AG08395 (cell line): ENCODE measurements around the gene AKT3.
A peak's percentile ranks its signal among the peaks of the same experiment; 100 is the strongest.

ENCODE experiments used
- DNase-seq: peaks from one replicate; pipeline ENCODE4 v3.0.0; 2012; ENCODE audit warnings: mixed read lengths, low spot score

Gene AKT3

DNA sequence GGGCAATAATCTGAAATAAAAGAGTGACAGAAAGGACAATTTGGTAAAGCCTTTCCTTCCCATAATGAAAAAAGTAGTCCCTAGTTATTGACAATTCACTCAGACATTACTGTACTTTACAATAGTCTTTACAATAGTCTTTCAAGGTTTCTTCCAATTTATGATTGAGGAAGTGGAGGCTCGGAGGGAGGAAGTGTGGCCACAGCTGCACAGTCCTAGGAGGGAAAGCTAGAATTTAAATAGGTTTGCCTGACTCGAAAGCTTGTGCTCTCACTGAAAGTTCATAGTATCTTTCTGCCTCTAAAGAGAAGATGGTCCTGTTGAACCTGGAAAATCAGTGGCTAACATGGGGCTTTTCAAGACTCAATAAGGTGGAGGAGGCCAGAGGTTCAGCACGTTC is 391.0 kb downstream of the AKT3 start:
- no peak for DNase-seq

GRCh38 chr1:243457363-243457982 is 392.6 kb downstream of the AKT3 start:
- no peak for DNase-seq

- DNase-seq, result no peak
Observed at GRCh38 chr1:243455760-243456651, 394.0 kb downstream of the AKT3 start.

DNA sequence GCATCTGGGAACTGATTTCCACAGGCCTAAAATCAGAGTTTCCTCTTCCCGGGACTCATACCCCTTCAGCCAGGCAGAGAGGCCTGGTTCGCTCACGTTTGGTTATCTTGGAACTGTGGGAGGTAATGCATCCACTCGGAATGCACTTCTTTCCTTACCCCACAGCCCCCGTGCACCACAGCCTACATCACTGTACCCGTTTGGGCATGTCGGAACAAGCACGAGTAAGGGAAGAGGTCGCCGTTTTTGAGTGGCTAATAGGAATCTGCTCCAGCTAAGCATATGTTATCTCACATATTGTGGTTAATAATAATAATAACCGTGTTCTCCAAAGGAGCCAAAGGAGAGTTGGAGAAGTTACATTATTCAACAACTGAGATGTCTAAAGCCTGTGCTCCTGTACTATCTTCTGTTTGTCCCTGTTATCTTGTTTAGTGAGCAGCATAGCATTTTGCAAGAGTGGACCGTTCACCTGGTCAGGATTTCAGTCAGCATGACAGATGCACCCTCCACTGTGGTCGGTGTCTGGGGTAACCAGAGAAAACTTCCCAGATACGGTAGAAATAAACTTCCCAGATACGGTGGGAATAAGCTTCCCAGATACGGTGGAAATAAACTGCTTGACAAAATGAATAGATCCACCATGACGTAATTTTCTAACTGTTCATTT is 395.6 kb downstream of the AKT3 start:
- no peak for DNase-seq

- no peak for DNase-seq
Observed at GRCh38 chr1:243452092-243452491, 398.0 kb downstream of the AKT3 start.

- DNase-seq, result no peak
Observed at GRCh38 chr1:243449373-243449772, 400.7 kb downstream of the AKT3 start.

DNA sequence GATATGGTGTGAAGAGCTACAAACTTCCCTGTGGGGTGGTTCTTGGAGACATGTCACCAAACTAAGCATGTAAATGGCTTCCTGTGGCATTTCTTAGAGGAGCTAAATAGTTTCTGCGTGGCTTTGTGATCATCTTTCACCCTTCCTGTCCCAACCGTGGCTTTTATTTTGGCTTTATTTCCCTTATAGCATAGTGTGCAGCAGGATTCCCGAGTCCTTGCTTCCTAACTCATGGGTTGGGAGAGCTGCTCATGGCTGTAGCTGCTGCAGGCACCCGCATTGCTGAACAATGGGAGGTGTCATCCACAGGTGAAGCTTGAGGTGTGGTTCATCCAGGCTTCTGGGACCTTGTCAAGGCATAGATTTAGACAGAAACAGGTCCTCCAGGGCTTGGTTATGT is 402.2 kb downstream of the AKT3 start:
- DNase-seq, result peak; percentile 37

DNA sequence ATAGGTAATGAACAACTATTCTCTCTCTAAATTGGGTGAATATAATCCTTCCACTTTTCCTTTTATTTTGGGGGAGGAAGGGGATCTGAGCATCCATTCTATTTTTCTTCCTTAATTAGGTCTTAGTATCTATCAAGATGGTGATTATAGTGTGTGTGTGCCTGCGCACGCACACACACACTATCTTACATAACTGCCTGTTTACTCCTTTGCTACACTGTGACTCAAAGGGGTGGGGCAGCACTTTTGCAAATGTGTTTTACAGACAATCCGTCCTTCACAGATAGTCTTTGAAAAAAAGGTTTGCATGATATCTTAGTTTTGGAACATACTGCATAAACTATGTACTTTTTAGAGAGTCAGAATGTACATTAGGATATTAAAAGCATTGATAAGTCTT is 402.7 kb downstream of the AKT3 start:
- DNase-seq, result peak; percentile 81

DNA sequence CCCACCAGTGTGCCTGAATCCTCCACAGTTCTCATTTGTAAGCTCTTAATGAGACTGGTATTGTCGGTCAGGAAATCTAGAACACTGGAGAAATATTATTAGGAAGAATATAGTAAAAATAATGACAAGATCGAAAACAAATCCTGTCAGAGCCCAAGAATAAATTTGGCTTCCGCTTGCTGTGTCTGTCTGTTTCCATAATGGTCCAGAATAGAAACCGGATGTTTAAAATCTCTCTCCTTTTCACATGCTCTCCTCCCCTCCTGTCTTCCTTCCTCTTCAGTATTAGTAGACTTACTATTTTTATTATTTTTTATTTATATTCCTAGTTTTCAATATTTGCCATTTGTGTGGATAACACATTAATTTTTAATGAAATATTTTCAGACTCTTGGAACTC is 406.5 kb downstream of the AKT3 start:
- no peak for DNase-seq

- no peak for DNase-seq
Observed at GRCh38 chr1:243441601-243442000, 408.4 kb downstream of the AKT3 start.

DNA sequence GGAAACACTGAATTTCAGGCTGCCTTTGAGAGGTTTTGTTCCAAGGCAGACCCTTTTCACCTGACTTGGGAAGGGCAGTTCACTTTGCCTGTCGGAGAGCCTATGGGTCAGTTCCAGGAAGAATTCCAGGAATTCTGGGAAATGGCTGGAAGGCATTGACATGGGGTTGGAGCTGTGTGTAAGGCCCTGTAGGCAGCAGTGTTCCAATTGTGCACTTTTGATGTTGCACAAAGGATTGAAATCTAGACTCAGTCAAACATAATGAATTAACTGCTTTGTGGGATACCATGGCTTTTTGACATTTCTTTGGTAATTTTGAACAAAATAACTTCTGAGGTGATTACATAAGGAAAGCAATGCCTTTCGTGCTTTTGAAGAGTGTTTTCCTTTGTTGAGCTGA is 409.6 kb downstream of the AKT3 start:
- DNase-seq, result no peak

DNA sequence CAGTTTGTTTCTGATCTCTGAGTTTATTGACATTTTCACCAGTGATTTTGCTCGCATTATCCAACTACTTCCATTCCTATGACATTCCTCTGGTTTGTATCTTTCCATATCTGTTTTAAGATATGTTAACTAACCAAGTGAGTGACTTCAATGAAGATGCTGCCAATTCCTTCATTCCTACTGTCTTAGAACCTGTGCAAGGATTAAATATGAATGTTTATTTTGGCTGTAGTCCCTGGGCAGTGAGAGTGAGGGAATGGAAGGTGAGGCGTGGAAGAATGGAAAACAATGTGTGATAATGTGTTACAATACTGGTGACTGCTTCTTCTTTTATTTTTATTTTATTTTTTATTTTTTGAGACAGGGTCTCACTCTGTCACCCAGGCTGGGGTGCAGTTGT is 411.2 kb downstream of the AKT3 start:
- no peak for DNase-seq
